NT2/D1 (cell line): ENCODE measurements around the gene LAMA1.

ENCODE experiments used
- SUZ12 ChIP-seq: IDR thresholded peaks from 2 replicates; pipeline ENCODE4 v1.6.1; 2011; ENCODE audit not compliant: insufficient read length, insufficient read depth; ENCODE audit errors: extremely low read depth
- YY1 ChIP-seq: IDR thresholded peaks from 2 replicates; pipeline ENCODE4 v1.6.1; 2011; ENCODE audit not compliant: insufficient read length, insufficient read depth

- TF ChIP-seq YY1: no peak
- TF ChIP-seq SUZ12: no peak
Measured at GRCh38 chr18:7037470-7037869, 80.1 kb downstream of the LAMA1 start.
